ENCODE data around the gene TMEM244.
"Not testable (repeated sequence)": the region's sequence is repeated elsewhere in the genome, so short reads cannot be mapped to it uniquely, and the experiment has no call there.

Gene TMEM244

DNA sequence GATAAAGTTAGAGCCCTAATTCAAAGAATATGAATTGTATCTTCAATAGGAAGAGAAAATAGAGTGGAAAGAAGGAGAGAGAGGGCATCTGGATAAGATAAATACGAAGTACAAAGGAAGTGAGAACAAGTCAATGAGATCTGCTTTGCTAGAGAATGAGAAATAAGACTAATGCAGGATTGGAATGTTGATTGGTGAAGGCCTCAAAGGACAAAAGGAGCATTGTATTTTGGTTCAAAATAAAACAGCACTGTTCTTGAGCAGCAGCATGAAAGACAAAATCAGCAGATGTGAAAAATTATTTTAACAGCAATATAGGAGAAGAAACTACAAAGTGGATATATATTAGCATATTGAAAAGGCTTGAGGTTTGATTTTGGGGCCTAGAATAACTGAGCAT is 5.1 kb upstream of the TMEM244 start:
- no peak for DNase-seq

DNA sequence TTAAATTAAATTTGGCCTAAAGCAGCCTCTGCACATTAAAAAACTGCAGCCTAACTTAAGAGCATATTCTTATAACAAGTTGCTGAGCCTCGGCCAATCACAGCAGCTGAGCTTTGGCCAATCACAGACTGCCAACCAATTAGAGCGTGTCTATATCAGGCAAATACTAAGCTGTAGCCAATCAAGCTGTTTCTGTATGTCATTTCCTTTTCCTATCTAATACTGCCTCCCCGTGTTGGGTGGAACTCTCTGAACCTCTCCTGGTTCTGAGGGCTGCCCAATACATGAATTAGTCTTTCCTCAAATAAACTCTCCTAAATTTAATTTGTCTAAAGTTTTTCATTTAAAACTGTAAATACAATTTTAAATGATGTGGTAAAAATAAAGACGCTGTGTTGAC is 3.9 kb upstream of the TMEM244 start:
- peak; percentile 11 for DNase-seq

DNA sequence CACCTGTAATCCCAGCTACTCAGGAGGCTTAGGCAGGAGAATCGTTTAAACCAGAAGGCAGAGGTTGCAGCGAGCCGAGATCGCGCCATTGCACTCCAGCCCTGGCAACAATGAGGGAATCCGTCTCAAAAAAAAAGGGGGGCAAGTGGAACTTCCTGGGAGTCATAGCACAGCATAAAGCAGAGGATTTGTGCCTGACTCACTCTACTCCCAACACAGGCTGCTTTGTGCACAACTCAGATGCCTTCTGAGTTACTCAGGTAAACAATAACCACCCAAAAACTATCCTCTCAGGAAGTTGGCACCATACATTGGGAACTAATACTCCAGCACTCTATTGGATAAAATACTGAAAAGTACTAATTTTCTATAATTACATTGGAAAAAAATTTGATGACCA is 2.5 kb upstream of the TMEM244 start:
- DNase-seq, result no peak

DNA sequence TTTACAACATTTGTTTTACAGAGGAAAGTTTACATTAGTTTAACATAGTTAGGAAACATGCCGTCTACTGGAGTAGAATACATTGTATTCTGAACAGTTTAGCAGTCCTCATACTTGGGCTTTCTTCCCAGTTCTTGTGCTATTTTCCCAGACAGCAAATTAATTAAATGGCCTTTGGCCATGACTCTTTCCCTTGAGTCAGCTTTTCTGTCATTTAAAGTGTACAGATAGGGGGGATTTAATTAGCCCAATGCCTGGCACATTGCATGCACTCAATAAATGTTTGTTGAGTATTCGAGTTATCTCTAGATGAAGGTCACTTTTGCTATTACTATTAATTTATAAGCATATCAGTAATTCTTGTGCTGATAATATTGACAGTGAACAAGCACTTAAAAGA is 1.6 kb downstream of the TMEM244 start:
- DNase-seq, result no peak

DNA sequence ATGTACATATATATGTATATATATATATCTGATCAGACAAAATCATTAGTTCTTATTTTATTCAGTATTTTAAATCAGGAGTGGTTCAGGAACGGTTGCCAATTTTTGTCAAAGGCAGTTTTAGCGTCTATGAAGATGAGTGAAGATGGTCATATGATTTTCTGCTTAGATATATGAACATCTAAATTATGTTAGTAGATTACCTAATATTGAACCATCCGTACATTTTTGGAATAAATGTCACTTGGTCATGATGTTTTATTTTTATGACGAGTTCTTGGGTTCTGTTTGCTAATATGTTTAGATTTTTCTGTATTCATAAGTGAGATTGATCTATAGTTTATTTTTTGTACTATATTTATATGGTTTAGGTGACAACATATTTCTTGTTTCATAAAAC is 3.3 kb downstream of the TMEM244 start:
- no peak for DNase-seq

DNA sequence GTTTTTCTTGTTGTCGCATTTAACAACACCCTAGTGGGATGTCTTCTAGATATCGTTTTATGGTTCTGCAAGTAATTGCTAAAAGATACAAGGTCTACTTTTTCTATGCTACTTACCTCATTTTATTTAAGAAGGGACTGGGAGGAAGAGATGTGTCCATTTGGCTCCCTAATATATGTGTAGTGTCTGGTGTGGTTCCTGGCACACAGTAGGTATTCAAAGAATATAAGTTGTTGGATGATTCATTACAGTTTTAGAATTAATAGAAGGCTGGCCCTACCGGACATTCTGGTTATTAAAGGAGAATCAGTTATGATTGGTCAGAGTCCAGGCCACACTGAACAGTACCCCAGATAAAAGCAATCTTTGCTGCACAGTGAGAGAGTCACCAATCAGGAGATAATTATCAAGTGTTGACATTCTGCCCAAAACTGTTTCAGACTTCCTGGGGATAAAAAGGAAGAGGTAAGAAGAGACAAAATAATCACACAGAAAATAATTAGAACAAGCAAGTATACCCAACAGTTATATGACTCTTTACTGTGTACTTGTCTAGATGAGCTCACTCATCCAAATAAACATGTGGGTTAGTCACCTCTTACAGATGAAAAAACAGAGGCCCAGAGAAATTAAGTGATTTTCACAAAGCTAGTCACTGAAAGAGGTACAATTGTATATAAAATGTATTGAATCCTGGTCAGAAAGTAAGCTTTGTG is 7.0 kb downstream of the TMEM244 start:
- DNase-seq, result no peak

DNA sequence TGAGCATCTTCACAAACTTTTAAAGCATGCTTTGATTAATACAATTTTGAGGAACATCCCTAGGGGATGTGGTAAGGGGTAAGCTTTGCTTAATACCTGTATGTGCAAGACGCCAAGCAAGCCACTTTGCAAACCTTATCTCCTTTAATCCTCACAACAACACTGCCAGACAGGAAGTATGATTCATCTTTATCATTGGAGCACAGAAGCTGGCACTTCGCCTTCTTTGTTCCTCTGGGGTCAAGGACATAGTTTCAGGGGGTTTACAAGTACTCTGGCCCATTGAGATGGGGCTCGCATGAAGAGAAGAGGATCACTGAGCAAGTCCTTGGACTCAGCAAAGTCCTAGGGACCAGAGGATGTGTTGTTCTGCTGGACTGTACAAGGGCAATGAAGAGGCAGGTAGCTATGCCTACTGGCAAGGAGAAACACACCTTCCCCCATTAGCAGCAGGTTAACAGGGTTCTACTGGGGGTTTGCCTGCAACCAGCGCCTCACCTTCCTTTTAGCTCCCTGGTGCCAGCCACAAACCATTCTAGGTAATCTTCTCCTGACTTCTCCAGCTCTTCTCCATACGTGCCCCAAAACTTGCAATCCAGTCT is 8.8 kb downstream of the TMEM244 start:
- DNase-seq, result no peak

DNA sequence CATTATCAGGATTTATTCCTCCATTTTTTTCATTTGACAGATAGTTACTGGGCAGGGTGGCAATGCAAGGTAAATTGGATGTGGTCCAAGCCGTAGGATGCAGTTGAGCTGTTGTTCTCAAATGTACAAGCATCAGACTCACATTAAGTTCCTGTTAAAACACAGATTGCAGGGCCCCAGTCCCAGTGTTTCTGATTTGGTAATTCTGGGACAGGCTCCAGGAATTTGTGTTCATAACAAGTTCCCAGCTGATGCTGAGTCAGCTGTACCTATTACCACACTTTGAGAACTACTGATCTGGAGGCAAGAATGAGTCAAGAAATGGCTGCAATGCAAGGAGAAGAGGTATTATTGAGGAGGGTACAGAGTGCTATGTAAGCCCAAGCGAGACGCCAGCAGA is 11.7 kb downstream of the TMEM244 start:
- no peak for DNase-seq

DNA sequence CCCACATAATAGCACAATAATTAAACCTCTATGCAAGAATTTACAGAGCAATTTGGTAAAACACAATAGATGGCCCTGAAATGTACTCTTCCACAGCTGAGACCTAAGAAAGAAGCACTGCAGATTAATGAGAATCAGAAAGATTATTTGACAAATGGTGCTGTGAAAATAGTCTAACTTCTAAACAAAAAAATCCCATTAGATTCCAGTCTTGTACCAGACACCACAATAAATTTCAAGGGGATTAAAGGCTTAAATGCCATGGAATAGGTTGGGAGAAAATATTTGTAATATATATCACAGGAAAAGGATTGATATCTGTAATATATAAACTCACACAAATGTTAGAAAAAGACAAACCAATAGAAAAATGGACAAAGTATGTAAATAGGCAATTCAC is 14.4 kb downstream of the TMEM244 start:
- DNase-seq, result no peak

DNA sequence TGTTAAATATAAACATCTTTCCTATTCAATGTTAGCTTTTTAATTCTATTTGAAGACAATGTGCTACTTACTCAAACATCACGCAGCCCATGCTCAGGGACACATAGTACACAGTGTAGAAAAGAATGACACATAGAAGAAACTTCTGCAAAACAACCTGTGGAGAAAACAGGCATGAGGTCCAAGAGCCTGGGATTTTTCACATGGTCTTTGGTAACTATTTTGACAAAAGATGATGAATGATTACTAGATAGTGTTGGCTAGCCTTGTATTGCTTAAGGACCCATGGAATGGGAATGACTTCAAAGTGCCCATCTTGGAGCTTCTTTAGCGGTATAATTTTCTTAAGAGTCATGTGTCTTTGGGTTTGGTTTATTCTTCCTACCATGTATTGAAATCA is 15.4 kb downstream of the TMEM244 start:
- no peak for DNase-seq

DNA sequence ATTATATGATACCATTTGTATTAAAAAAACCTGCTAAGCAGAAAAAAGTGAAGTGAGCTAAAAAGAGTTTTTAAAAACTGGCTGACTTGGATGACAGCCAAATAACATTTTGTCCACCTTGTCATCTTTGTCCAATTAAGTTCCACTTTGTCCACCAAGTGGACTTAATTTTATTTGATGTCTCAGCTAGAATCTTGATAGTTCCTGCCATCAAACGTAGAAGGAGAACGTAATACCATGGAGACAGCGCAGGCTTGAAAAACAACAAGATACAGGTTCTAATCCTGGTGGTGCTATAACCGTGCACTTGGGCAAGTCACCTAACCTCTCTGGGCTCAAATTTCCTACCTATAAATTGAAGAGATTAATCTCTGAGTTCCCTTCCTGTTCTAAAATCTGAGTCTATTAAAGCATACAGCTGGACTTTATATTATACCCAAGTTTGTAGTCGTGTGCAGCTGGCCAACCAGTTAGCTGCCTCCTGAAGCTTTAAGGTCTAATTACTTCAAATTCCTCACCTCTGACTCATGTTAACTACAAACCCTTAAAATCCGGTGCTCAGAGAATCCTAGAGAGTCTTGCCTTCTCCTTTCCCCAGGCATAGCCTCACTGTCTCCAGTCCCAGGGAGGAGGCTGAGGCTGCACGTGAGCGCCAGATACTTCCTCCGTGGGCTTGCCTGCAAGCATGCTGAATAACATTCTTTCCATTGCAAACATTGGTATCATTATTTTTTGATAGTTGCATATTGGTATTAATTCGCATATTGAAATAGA is 16.8 kb downstream of the TMEM244 start:
- DNase-seq, result no peak

DNA sequence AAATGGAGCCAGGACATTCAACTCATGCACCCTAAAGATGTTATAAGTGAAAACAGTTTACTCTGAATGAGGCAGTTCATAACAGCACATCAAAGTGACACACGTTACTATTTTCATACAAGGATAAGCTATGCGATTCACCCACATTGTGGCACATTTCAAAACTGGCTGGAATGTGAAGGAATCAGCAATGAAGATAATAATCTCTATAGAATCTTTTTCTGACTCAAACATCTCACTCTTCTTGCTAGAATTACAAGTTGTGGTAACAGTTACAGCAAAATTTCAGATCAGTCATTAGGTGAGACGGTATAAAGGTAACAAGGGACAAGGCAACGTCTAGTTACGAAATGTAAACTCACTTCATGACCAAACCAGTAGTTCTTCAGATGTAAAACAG is 17.5 kb downstream of the TMEM244 start:
- no peak for DNase-seq

DNA sequence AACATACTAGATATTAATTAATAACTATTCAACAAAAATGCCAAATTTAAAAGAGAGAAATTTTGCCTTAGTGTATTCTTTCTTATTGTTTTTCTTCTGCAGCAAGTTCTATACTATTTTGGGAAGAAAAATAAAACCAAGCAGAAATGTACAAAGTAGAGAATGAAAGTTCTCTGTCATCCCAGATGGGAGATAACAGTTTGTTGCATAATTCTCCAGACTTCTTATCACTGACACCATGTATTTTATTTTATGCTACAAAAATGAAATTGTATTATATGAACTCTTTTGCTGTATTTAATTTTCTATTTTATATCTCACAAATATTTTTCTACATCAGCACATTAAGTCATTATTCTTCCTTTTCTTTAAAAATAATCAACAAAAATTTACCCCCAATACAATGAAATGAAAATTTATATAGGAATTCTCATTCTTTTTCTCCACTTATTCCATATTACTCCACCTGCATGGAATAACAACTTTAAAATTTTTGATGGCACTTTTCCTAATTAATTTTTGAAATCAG is 18.2 kb downstream of the TMEM244 start:
- DNase-seq, result no peak

DNA sequence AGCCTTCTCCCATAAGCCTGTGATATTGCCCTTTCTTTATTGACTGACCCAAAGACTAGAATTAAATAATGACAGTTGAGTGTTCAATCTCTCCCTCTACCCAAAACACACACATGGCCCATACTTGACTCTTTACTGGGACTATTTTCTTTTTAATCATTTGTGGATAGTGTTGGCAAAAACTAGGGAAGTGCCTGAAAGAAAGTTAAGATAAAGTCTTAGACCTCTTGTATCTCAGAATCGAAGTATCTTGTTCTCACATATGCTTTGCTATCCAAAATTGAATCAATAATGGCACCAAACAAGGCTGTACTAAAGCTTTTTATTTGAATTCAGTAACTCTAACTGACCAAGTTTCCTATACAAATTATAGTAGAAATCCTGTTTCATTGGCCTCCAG is 19.0 kb downstream of the TMEM244 start:
- no peak for DNase-seq

DNA sequence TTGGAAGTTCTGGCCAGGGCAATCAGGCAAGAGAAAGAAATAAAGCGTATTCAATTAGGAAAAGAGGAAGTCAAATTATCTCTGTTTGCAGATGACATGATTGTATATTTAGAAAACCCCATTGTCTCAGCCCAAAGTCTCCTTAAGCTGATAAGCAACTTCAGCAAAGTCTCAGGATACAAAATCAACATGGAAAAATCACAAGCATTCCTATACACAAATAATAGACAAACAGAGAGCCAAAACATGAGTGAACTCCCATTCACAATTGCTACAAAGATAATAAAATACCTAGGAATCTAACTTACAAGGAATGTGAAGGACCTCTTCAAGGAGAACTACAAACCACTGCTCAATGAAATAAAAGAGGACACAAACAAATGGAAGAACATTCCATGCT is 21.6 kb downstream of the TMEM244 start:
- DNase-seq, result not testable (repeated sequence)

DNA sequence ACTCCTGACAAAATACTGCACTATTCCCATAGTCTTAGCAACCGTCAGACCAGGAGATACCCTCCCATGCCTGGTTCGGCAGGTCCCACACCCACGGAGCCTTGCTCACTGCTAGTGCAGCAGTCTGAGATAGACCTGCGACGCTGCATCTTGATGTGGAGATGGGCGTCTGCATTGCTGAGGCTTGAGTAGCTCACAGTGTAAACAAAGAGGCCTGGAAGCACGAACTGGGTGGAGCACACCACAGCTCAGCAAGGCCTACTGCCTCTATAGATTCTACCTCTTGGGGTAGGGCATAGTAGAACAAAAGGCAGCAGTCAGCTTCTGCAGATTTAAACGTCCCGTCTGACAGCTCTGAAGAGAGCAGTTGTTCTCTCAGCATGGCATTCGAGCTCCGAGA is 25.4 kb downstream of the TMEM244 start:
- no peak for DNase-seq

DNA sequence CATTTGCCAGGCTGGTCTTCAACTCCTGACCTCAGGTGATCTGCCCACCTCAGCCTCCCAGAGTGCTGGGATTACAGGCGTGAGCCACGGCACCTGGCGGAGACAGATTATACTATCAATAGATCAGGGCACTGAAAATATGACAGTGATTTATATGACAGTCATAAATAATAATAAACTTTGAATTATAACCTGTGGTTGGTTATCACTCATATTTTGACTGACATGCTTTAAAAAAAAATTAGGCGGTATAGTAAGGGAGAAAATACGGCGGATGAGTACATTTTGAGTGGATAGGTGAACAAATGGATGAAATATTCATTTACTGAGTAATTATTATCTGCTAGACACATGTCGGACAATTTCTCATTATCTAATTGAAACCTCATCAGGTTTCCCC is 28.8 kb downstream of the TMEM244 start:
- no peak for DNase-seq

DNA sequence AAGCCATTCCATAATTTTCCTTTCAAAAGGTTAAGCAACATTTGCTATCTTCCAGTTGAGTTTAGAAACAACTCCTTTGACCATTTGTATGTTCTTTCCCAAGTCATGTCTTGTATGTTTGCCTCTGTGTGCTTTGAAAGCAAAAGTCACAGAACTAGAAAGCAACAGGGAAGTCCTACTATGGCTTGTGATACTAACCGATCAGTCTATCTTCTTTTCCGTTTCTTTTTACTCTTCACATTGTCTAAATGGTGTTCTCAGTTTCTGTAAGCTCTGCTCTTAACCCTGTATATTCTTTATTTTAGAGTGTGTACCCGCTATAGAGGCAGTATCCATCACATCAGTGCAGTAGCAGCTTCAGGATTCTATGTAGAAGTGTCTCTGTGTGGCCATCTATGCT is 32.9 kb downstream of the TMEM244 start:
- no peak for DNase-seq

DNA sequence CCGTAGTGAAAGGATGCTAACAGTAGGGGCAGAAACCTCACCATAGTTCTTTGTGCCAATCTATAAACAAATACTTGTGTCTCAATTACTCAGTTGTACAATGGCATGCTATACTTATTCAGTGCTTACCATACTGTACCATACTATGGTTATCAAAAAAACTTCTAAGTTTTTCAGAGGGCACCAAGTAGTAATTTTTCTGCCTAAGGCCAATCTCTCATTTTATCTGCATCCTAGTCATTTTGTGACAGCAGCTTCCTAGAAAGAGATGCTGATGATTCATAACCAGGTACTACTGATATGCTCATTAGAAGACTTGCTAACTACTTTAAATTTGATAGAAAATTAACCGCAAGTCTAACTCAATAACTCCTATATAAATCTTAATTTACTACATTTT is 42.9 kb downstream of the TMEM244 start:
- no peak for DNase-seq

DNA sequence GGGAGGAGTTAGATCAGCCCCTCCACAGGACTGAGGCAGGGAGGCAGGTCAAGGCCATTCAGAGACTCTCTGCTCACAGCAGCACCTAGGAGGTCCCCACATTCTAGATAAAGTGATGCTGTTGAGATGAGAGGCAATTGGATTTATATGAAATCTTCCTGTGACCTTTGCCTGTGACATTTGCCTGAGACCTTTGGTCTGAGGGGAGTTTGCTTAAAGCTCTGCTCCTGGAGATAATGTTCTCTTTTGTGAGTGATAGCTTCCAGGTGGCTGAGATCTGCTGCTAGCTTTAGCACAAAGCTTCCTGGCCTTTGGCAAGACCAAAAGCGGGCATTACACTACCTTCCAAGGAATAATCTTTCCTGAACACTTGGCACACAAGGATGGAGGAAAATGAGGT is 43.3 kb downstream of the TMEM244 start:
- DNase-seq, result no peak

DNA sequence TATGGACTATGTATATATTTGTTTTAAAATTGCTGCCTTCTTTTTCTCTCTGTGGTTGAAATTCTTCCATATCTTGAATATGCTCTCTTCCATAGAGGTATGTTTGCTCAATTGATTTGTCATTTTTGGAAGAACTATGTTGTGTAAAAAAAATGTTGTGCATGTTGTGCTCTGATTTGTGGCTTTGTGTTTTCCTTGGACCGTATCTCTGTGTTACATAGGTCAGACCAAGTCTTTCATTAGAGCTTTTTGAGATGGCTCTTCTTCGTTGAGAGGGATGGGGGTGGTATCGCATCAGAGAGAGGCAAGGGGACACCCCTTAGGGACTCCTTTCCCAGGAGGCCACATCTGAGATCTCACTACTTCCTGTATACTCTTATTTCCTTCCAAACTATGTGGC is 43.8 kb downstream of the TMEM244 start:
- DNase-seq, result no peak

DNA sequence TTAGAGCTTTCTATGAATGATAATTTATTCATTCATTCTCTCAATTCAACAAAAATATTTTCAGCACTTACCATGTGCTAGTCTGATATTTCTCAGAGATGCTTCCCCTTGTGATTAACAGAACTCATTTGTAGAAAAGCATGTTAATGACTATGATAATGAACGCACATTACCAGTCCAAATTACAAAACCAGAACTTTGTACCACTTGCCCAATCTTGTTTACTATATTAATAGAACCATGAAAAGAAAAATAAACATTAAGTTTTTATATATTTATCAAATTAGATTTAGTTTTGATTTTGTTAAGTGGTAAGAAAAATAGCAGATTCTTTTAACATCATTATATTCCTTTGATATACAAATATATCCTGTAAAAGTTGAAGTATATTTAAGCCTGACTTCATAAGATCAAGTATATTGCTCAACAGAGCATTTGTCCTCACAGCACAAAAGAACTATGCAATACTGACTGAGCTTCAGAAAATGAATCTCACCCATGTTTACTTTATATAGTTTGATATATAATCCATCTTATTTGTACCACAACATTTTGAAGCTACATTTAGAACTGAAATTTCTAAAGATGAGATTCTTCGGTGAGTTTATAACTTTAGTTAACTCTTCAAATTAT is 48.9 kb downstream of the TMEM244 start:
- DNase-seq, result no peak

DNA sequence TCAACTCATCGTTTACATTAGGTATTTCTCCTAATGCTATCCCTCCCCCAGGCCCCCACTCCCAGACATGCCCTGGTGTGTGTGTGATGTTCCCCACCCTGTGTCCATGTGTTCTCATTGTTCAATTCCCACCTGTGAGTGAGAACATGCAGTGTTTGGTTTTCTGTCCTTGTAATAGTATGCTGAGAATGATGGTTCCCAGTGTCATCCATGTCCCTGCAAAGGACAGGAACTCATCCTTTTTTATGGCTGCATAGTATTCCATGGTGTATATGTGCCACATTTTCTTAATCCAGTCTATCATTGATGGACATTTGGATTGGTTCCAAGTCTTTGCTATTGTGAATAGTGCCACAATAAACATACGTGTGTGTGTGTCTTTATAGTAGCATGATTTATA is 54.0 kb downstream of the TMEM244 start:
- not testable (repeated sequence) for DNase-seq

DNA sequence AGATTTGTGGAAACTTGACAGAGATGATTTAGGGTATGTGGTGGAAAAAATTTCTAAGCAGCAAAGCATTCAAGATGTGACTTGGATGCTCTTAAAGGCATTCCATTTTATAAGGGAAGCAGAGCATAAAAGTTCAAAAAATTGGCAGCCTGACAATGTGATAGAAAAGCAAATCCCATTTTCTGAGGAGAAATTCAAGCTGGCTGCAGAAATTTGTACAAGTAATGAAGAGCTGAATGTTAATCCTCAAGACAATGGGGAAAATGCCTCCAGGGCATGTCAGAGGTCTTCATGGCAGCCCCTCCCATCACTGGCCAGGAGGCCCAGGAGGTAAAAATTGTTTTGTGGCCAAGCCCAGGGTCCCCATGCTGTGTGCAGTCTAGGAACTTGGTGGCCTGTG is 58.2 kb downstream of the TMEM244 start:
- not testable (repeated sequence) for DNase-seq
